ENCODE results near the gene DSC2. TPM values are rescaled to one million over a fixed set of nuclear protein-coding genes. Genes with fewer than 3 reads are reported as not detected.

DSC2 gene
- total RNA-seq, 1 experiment from 2014 or later, result 0.04 TPM

DNA sequence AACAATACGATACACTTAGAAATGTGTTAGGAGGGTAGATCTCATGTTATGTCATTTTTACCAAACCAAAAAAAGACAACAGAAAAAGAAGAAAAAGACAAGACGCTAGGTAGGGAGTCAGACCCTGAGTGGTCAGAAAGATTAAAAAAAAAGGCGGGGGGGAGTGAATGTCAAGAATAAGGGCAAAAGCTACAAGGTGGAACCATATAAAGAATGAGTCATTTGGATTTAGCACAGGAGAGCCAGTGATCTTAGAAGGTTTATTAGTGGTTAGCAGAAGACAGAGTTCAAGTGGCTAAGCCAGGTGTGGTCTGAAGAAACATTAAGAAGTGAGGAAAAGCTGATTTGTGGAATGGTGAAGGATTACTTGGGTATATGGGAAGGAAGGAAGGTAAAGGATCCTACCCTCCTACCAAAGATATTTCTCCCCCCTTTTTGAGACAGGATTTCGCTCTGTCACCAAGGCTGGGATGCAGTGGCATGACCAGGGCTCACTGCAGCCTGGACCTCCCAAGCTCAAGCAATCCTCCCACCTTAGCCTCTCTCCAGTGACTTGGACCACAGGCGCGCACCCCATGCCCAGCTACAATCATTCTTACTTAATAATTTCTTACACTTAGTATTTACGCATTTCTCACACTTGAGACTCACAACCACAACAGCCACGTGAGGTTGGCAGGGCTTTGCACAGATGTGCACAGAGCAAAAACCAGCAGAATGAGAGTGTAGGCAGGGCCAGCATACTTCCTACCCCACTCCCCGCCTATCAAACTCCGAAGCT is 2.6 kb downstream of the DSC2 start:
- no peak for DNase-seq (ENCODE audit: low spot score)
- ChIA-PET CTCF (no interaction called here), POLR2A (ENCODE audit: low non-redundant PET) (no interaction called here)
- intact Hi-C loops (cut with micrococcal nuclease; ENCODE audit: unreplicated experiment), result no loop called here
- no TSS peak for BruUV-seq (replicated peaks)
- TF ChIP-seq EZH2 (IDR thresholded peaks at IDR 0.05; ENCODE audit: borderline replicate concordance, low read depth, low read length, poor library complexity, severe bottlenecking) (no peak), CTCF (conservative IDR thresholded peaks at IDR 0.05; ENCODE audit: low read depth, low read length) (no peak)
- H3K9me3 ChIP-seq (ENCODE audit: low read depth, low read length, poor library complexity, severe bottlenecking), result no peaks in the 10 kb centered on the region
- H3K27ac ChIP-seq (ENCODE audit: low read depth, low read length, poor library complexity, severe bottlenecking), result no peak overlapping the region
- peaks cover 61% of the 10 kb centered on the region for H3K27me3 ChIP-seq (replicated peaks; ENCODE audit: insufficient read depth, low read depth, low read length, poor library complexity)
- H3K4me3 ChIP-seq (ENCODE audit: low read depth, low read length, poor library complexity, severe bottlenecking), result no peak overlapping the region
- H3K36me3 ChIP-seq (ENCODE audit: insufficient read depth, low read length, poor library complexity, severe bottlenecking), result no peaks in the 10 kb centered on the region
- H3K4me1 ChIP-seq (ENCODE audit: insufficient read depth, low read length, poor library complexity, severe bottlenecking), result no peaks in the 10 kb centered on the region

- intact Hi-C loops (cut with micrococcal nuclease; ENCODE audit: unreplicated experiment), result no loop called here
- H3K27me3 ChIP-seq (replicated peaks; ENCODE audit: insufficient read depth, low read depth, low read length, poor library complexity), result peaks cover 53% of the 10 kb centered on the region
- POLR2A ChIA-PET (ENCODE audit: low non-redundant PET), result no interaction called here
Measured at GRCh38 chr18:31098878-31099277, 3.3 kb downstream of the DSC2 start.

GRCh38 chr18:31097666-31098065 is 4.6 kb downstream of the DSC2 start:
- Histone ChIP-seq H3K27me3 (replicated peaks; ENCODE audit: insufficient read depth, low read depth, low read length, poor library complexity) (peaks cover 41% of the 10 kb centered on the region), H3K4me1 (ENCODE audit: insufficient read depth, low read length, poor library complexity, severe bottlenecking) (no peaks in the 10 kb centered on the region), H3K36me3 (ENCODE audit: insufficient read depth, low read length, poor library complexity, severe bottlenecking) (no peaks in the 10 kb centered on the region), H3K4me3 (ENCODE audit: low read depth, low read length, poor library complexity, severe bottlenecking) (no peak overlapping the region), H3K9me3 (ENCODE audit: low read depth, low read length, poor library complexity, severe bottlenecking) (no peaks in the 10 kb centered on the region), H3K27ac (ENCODE audit: low read depth, low read length, poor library complexity, severe bottlenecking) (no peak overlapping the region)
- no peak for TF ChIP-seq EZH2 (IDR thresholded peaks at IDR 0.05; ENCODE audit: borderline replicate concordance, low read depth, low read length, poor library complexity, severe bottlenecking)
- TF ChIP-seq CTCF (conservative IDR thresholded peaks at IDR 0.05; ENCODE audit: low read depth, low read length), result no peak
- BruUV-seq (replicated peaks), result no TSS peak
- intact Hi-C loops (cut with micrococcal nuclease; ENCODE audit: unreplicated experiment), result no loop called here
- no peak for DNase-seq (ENCODE audit: low spot score)
- CTCF ChIA-PET, result no interaction called here
- POLR2A ChIA-PET (ENCODE audit: low non-redundant PET), result no interaction called here

More at GRCh38 chr18:31098878-31099277, 3.3 kb downstream of the DSC2 start:
- Histone ChIP-seq H3K27ac (ENCODE audit: low read depth, low read length, poor library complexity, severe bottlenecking) (no peak overlapping the region), H3K4me3 (ENCODE audit: low read depth, low read length, poor library complexity, severe bottlenecking) (no peak overlapping the region), H3K36me3 (ENCODE audit: insufficient read depth, low read length, poor library complexity, severe bottlenecking) (no peaks in the 10 kb centered on the region), H3K9me3 (ENCODE audit: low read depth, low read length, poor library complexity, severe bottlenecking) (no peaks in the 10 kb centered on the region), H3K4me1 (ENCODE audit: insufficient read depth, low read length, poor library complexity, severe bottlenecking) (no peaks in the 10 kb centered on the region)
- CTCF ChIA-PET, result no interaction called here
- TF ChIP-seq EZH2 (IDR thresholded peaks at IDR 0.05; ENCODE audit: borderline replicate concordance, low read depth, low read length, poor library complexity, severe bottlenecking), result no peak
- no peak for DNase-seq (ENCODE audit: low spot score)
- no TSS peak for BruUV-seq (replicated peaks)

DNA sequence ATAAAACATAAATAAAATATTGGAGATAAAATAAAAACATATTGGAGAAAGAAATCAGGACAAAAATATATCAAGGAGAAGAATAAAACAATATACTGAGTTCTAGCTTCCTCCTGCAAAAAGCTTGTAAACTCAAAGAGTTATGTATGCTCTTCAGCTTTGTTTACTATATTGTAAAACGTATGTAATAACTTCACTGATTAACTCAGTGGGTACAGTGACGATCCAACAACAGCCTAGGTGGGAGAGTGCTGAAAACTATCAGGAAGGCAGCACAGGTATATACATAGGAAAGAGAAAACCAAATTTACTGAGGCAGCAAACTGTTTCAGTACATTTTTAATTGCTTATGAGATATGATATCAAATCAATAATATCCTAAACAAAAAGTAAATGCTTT is 8.3 kb downstream of the DSC2 start:
- intact Hi-C loops (cut with micrococcal nuclease; ENCODE audit: unreplicated experiment), result no loop called here
- H3K9me3 ChIP-seq (ENCODE audit: low read depth, low read length, poor library complexity, severe bottlenecking), result no peaks in the 10 kb centered on the region
- BruUV-seq (replicated peaks), result no TSS peak
- ChIA-PET POLR2A (ENCODE audit: low non-redundant PET) (no interaction called here), CTCF (no interaction called here)
- no peaks in the 10 kb centered on the region for H3K36me3 ChIP-seq (ENCODE audit: insufficient read depth, low read length, poor library complexity, severe bottlenecking)
- no peak for TF ChIP-seq CTCF (conservative IDR thresholded peaks at IDR 0.05; ENCODE audit: low read depth, low read length)
- TF ChIP-seq EZH2 (IDR thresholded peaks at IDR 0.05; ENCODE audit: borderline replicate concordance, low read depth, low read length, poor library complexity, severe bottlenecking), result no peak
- peaks cover 3% of the 10 kb centered on the region for H3K27me3 ChIP-seq (replicated peaks; ENCODE audit: insufficient read depth, low read depth, low read length, poor library complexity)
- no peak overlapping the region for H3K4me3 ChIP-seq (ENCODE audit: low read depth, low read length, poor library complexity, severe bottlenecking)
- no peaks in the 10 kb centered on the region for H3K4me1 ChIP-seq (ENCODE audit: insufficient read depth, low read length, poor library complexity, severe bottlenecking)
- no peak for DNase-seq (ENCODE audit: low spot score)
- H3K27ac ChIP-seq (ENCODE audit: low read depth, low read length, poor library complexity, severe bottlenecking), result no peak overlapping the region
